NCI-H2029 treated with DMSO at 0.1 percent for 48 hours (cell line): ENCODE measurements around the gene GON4L.
A peak's percentile ranks its signal among the peaks of the same experiment; 100 is the strongest.
"Not testable (repeated sequence)": the region's sequence is repeated elsewhere in the genome, so short reads cannot be mapped to it uniquely, and the experiment has no call there.

Source experiments
- DNase-seq: peaks from one replicate; lab custom pipeline; 2025; lab: John Stamatoyannopoulos, UW

The GON4L gene

GRCh38 chr1:155856975-155857930, at the start of gene GON4L:
Gene GON4L (minus strand): TSS chr1:155857214. CDS start chr1:155853780, 3,434 bp downstream.
- peak; percentile 79 for DNase-seq

GRCh38 chr1:155904261-155904660, 47.2 kb upstream of the GON4L start:
- DNase-seq: no peak

- DNase-seq: no peak
Observed at GRCh38 chr1:155900161-155900560, 43.1 kb upstream of the GON4L start.

GRCh38 chr1:155899683-155900082, 42.7 kb upstream of the GON4L start:
- DNase-seq: no peak

GRCh38 chr1:155898888-155899287, 41.9 kb upstream of the GON4L start:
- DNase-seq: no peak

- no peak for DNase-seq
Observed at GRCh38 chr1:155897746-155898145, 40.7 kb upstream of the GON4L start.

- DNase-seq: not testable (repeated sequence)
Observed at GRCh38 chr1:155896476-155896875, 39.5 kb upstream of the GON4L start.

- not testable (repeated sequence) for DNase-seq
Observed at GRCh38 chr1:155895617-155896016, 38.6 kb upstream of the GON4L start.

GRCh38 chr1:155893389-155894142, 36.6 kb upstream of the GON4L start:
- DNase-seq: no peak

- no peak for DNase-seq
Observed at GRCh38 chr1:155892796-155893195, 35.8 kb upstream of the GON4L start.

GRCh38 chr1:155890251-155890650, 33.2 kb upstream of the GON4L start:
- no peak for DNase-seq

- no peak for DNase-seq
Observed at GRCh38 chr1:155889566-155889965, 32.6 kb upstream of the GON4L start.

- DNase-seq: no peak
Observed at GRCh38 chr1:155888481-155888880, 31.5 kb upstream of the GON4L start.

GRCh38 chr1:155884982-155885381, 28.0 kb upstream of the GON4L start:
- no peak for DNase-seq

- no peak for DNase-seq
Observed at GRCh38 chr1:155884031-155884960, 27.3 kb upstream of the GON4L start.

- no peak for DNase-seq
Observed at GRCh38 chr1:155882766-155883165, 25.8 kb upstream of the GON4L start.

- DNase-seq: no peak
Observed at GRCh38 chr1:155882235-155882634, 25.2 kb upstream of the GON4L start.

GRCh38 chr1:155880950-155881349, 23.9 kb upstream of the GON4L start:
- DNase-seq: no peak

- no peak for DNase-seq
Observed at GRCh38 chr1:155880251-155880650, 23.2 kb upstream of the GON4L start.

GRCh38 chr1:155877945-155878344, 20.9 kb upstream of the GON4L start:
- no peak for DNase-seq

GRCh38 chr1:155873860-155874259, 16.8 kb upstream of the GON4L start:
- DNase-seq: no peak

- no peak for DNase-seq
Observed at GRCh38 chr1:155872527-155872926, 15.5 kb upstream of the GON4L start.
